GM12873 (cell line): ENCODE data around the gene ASXL2.

ENCODE experiments used
- CTCF ChIP-seq: IDR thresholded peaks from 2 replicates; pipeline ENCODE4 v1.5.1; 2012; ENCODE audit warnings: low read depth, mild to moderate bottlenecking, moderate library complexity, low read length, control low read depth; ENCODE audit not compliant: insufficient read depth; ENCODE audit errors: missing control alignments

ASXL2 gene

DNA sequence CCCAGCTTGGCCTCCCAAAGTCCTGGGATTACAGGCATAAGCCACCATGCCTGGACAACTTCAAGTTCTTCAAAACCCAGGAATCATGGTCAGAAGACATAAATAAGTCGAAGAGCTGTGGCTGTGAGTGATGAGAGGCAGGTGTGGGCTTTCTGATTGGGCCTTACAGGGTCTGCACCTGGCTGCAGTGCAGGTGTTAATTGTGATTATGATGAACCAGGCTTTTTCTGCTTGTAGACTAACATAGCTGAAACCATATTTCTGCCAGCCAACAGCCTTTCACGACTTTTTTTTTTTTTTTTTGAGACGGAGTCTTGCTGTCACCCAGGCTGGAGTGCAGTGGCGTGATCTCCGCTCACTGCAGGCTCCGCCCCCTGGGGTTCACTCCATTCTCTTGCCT is 190.1 kb downstream of the ASXL2 start:
- no peak for TF ChIP-seq CTCF

DNA sequence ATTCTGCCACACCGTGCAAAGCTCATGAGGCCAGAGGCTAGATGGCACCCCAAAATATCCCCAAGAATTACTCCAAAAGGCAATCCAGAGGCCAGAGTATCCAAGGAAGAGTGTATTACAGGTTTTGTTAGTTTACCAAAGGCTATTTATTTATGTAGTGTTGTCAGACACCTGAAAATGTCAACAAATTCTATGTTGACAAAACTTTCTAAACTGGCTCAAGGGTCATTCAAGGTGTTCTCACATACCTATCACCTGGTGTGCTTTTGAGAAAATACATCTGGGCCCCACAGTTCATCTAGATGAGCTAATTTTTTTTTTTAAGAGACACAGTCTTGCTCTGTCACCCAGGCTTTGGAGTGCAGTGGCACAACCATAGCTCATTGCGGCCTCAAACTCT is 192.5 kb downstream of the ASXL2 start:
- no peak for TF ChIP-seq CTCF

GRCh38 chr2:25684577-25685473 is 193.5 kb downstream of the ASXL2 start:
- no peak for TF ChIP-seq CTCF
